Measurements from ENCODE around the gene TRIM13.

DNA sequence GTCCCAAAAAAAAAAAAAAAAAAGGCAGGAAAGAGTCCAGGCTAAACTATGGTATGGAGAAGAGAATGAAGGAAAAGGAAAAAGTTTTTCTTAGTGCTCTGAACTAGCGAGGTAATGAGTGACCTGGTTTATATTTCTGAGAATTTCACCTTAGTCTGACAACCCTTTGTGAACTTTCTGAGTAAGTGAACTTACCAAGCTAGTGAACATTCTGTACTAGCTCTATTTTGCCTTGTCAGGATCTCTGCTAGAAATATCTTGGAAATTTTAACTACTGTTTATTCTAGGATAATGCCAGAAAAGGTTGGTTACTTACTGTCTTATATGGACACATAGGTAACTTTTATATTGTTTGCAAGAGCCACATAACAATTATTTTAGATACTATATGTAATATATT, 4.4 kb downstream of the TRIM13 start:
- TF ChIP-seq, protein P1, sequence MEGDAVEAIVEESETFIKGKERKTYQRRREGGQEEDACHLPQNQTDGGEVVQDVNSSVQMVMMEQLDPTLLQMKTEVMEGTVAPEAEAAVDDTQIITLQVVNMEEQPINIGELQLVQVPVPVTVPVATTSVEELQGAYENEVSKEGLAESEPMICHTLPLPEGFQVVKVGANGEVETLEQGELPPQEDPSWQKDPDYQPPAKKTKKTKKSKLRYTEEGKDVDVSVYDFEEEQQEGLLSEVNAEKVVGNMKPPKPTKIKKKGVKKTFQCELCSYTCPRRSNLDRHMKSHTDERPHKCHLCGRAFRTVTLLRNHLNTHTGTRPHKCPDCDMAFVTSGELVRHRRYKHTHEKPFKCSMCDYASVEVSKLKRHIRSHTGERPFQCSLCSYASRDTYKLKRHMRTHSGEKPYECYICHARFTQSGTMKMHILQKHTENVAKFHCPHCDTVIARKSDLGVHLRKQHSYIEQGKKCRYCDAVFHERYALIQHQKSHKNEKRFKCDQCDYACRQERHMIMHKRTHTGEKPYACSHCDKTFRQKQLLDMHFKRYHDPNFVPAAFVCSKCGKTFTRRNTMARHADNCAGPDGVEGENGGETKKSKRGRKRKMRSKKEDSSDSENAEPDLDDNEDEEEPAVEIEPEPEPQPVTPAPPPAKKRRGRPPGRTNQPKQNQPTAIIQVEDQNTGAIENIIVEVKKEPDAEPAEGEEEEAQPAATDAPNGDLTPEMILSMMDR (IDR thresholded peaks at IDR 0.05), result no peak
- no peak for TF ChIP-seq POLR2A (IDR thresholded peaks at IDR 0.05)

All from heart left ventricle (tissue), 13 donors.